ENCODE data around the gene HLA-DOB.

GRCh38 chr6:32818867-32819266 is 2.1 kb upstream of the HLA-DOB start:
- no peak for TF ChIP-seq EHMT2 (IDR thresholded peaks at IDR 0.05; ENCODE audit: borderline replicate concordance, low read depth, low read length)
- no peak for TF ChIP-seq TCF7L2 (IDR thresholded peaks at IDR 0.05; ENCODE audit: low read depth, low read length)
- no peak for TF ChIP-seq EP300 (IDR thresholded peaks at IDR 0.05; ENCODE audit: low read depth in 2 of 2, low read length in 2 of 2)
- no peak for TF ChIP-seq EP300 (CRISPR knock-in tag; IDR thresholded peaks at IDR 0.05; ENCODE audit: borderline replicate concordance)
- TF ChIP-seq MYC (CRISPR knock-in tag; IDR thresholded peaks at IDR 0.05; ENCODE audit: borderline replicate concordance): no peak
- TF ChIP-seq, protein P1, sequence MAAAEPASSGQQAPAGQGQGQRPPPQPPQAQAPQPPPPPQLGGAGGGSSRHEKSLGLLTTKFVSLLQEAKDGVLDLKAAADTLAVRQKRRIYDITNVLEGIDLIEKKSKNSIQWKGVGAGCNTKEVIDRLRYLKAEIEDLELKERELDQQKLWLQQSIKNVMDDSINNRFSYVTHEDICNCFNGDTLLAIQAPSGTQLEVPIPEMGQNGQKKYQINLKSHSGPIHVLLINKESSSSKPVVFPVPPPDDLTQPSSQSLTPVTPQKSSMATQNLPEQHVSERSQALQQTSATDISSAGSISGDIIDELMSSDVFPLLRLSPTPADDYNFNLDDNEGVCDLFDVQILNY (CRISPR knock-in tag; conservative IDR thresholded peaks at IDR 0.05): no peak
- no peak for TF ChIP-seq ZBTB21 (CRISPR knock-in tag; IDR thresholded peaks at IDR 0.05)
- TF ChIP-seq, protein P2, sequence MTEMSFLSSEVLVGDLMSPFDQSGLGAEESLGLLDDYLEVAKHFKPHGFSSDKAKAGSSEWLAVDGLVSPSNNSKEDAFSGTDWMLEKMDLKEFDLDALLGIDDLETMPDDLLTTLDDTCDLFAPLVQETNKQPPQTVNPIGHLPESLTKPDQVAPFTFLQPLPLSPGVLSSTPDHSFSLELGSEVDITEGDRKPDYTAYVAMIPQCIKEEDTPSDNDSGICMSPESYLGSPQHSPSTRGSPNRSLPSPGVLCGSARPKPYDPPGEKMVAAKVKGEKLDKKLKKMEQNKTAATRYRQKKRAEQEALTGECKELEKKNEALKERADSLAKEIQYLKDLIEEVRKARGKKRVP (CRISPR knock-in tag; IDR thresholded peaks at IDR 0.05): no peak

All from HepG2 (cell line).